ENCODE data around the gene LRCOL1.

LRCOL1 gene

GRCh38 chr12:132556801-132557200 is 53.6 kb downstream of the LRCOL1 start:
- TF ChIP-seq POU2F2 (IDR thresholded peaks at IDR 0.05; ENCODE audit: low read depth, low read length) (no peak), TAF1 (IDR thresholded peaks at IDR 0.05; ENCODE audit: low read depth, low read length) (no peak), POLR2AphosphoS5 (IDR thresholded peaks at IDR 0.05; ENCODE audit: low read depth, low read length) (no peak), PAX5 (IDR thresholded peaks at IDR 0.05; ENCODE audit: insufficient read depth, low read length, severe bottlenecking) (no peak), POLR2A (IDR thresholded peaks at IDR 0.05; ENCODE audit: low read depth, low read length) (no peak), SPI1 (IDR thresholded peaks at IDR 0.05; ENCODE audit: low read depth, low read length) (no peak)
- no peak for FAIRE-seq

GRCh38 chr12:132556216-132556615 is 54.2 kb downstream of the LRCOL1 start:
- FAIRE-seq (no peak), DNase-seq (ENCODE audit: insufficient read length, low spot score) (no peak)
- no peak for TF ChIP-seq PAX5 (IDR thresholded peaks at IDR 0.05; ENCODE audit: insufficient read depth, low read length, severe bottlenecking)
- TF ChIP-seq POU2F2 (IDR thresholded peaks at IDR 0.05; ENCODE audit: low read depth, low read length) = no peak
- TF ChIP-seq SPI1 (IDR thresholded peaks at IDR 0.05; ENCODE audit: low read depth, low read length) = no peak
- TF ChIP-seq POLR2A (IDR thresholded peaks at IDR 0.05; ENCODE audit: low read depth, low read length) = no peak
- TF ChIP-seq TAF1 (IDR thresholded peaks at IDR 0.05; ENCODE audit: low read depth, low read length) = no peak
- no peak for TF ChIP-seq POLR2AphosphoS5 (IDR thresholded peaks at IDR 0.05; ENCODE audit: low read depth, low read length)

More at GRCh38 chr12:132556801-132557200, 53.6 kb downstream of the LRCOL1 start:
- DNase-seq (ENCODE audit: insufficient read length, low spot score) = no peak

- no peak for TF ChIP-seq PAX5 (IDR thresholded peaks at IDR 0.05; ENCODE audit: insufficient read depth, low read length, severe bottlenecking)
- no peak for TF ChIP-seq SPI1 (IDR thresholded peaks at IDR 0.05; ENCODE audit: low read depth, low read length)
- no peak for TF ChIP-seq POLR2A (IDR thresholded peaks at IDR 0.05; ENCODE audit: low read depth, low read length)
- no peak for TF ChIP-seq POLR2AphosphoS5 (IDR thresholded peaks at IDR 0.05; ENCODE audit: low read depth, low read length)
- TF ChIP-seq TAF1 (IDR thresholded peaks at IDR 0.05; ENCODE audit: low read depth, low read length) = no peak
- no peak for TF ChIP-seq POU2F2 (IDR thresholded peaks at IDR 0.05; ENCODE audit: low read depth, low read length)
- no peak for FAIRE-seq
- no peak for DNase-seq (ENCODE audit: insufficient read length, low spot score)
Observed at GRCh38 chr12:132555686-132556085, 54.7 kb downstream of the LRCOL1 start.

DNA sequence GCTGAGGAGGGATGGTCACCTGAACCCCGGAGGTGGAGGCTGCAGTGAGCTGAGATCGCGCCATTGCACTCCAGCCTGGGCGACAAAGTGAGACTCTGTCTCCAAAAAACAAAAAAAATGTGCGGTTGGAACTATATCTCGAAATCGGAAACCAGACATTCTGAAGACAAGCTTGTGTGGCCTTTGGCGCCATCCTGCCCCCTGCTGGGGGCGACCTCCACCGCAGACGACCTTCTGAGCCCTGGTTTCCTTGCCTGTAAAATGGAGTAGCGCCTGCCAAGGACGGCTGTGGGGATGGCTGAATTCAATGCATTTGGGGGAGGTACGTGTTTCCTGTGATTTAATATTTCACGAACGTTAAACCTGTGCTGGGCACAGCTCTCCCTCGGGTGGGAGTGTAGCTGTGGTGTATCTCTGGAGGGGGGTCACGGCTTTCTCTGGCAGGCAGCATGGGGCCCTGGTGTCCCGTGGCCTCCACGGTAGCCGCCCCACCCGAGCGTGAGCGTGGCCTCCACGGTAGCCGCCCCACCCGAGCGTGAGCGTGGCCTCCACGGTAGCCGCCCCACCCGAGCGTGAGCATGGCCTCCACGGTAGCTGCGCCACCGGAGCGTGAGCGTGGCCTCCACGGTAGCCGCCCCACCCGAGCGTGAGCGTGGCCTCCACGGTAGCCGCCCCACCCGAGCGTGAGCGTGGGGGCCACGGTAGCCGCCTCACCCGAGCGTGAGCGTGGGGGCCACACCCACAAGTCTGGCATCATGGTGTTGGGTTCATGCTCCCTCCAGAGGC is 55.3 kb downstream of the LRCOL1 start:
- FAIRE-seq (no peak), DNase-seq (ENCODE audit: insufficient read length, low spot score) (no peak)
- TF ChIP-seq POU2F2 (IDR thresholded peaks at IDR 0.05; ENCODE audit: low read depth, low read length) (no peak), TAF1 (IDR thresholded peaks at IDR 0.05; ENCODE audit: low read depth, low read length) (no peak), SPI1 (IDR thresholded peaks at IDR 0.05; ENCODE audit: low read depth, low read length) (no peak), POLR2AphosphoS5 (IDR thresholded peaks at IDR 0.05; ENCODE audit: low read depth, low read length) (no peak)
